ENCODE results near the gene ATP6V1B1.

ATP6V1B1 gene

DNA sequence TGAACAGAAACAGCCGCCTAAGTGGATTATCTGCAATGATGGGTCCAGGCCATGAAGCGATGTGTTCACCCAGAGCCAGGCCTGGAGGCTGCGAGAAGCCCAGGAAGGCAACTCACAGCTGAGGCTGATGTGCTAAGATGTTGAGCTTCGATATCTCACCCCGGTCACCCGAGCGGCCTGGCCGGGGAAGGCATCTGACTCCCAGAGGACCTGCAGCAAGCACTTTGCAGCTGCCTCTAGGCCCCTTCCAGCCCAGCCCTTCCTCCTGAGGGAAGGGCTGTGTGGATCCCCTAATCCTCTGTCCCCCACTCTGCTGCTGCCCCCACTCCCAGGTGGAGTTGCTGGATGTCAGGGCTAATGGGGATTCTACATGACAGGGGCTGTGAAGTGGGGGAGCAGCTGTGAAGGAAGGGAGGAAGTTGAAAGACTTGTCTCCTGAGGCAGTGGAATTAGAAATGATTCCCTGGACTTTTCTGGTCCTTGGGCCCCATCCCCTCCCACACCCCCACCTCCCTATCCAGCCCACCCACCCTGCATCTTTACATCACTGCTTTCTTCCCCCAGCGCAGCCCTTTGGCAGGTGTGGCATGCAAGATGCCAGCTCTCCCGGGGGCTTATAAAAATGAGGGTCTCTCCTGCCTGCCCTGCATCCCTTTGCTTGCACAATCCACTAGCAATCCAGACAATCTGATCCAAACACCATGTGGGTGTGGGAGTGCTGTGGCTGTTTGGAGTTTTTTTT is 4.3 kb downstream of the ATP6V1B1 start:
- H3K4me3 ChIP-seq (ENCODE audit: low read length) = no peak overlapping the region
- DNase-seq (ENCODE audit: low read depth, low spot score) = no peak

DNA sequence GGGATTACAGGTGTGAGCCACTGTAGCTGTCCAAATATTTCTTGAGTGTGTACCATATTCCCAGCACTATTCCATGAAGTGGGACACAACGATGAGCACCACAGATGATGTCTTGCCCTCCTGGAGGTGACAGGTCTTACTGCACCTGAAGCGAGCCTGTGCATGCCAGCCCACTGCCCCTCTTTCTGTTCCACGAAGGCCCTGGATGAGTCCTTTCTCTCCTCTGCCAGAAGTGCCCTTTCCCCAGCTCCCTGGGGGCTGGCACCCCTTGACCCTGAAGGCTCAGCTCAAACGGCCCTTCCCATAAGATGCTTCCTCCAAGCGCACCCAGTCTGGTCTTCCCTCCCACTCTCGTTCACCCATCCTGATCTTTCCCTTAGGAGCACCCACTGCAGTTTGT is 5.5 kb downstream of the ATP6V1B1 start:
- DNase-seq (ENCODE audit: low read depth, low spot score) = no peak
- H3K4me3 ChIP-seq (ENCODE audit: low read length) = no peak overlapping the region

- no peak for DNase-seq (ENCODE audit: low read depth, low spot score)
- no peak overlapping the region for H3K4me3 ChIP-seq (ENCODE audit: low read length)
Measured at GRCh38 chr2:70941701-70942100, 6.0 kb downstream of the ATP6V1B1 start.

- H3K4me3 ChIP-seq (ENCODE audit: low read length) = no peak overlapping the region
- DNase-seq (ENCODE audit: low read depth, low spot score) = no peak
Measured at GRCh38 chr2:70942396-70943204, 6.9 kb downstream of the ATP6V1B1 start.

DNA sequence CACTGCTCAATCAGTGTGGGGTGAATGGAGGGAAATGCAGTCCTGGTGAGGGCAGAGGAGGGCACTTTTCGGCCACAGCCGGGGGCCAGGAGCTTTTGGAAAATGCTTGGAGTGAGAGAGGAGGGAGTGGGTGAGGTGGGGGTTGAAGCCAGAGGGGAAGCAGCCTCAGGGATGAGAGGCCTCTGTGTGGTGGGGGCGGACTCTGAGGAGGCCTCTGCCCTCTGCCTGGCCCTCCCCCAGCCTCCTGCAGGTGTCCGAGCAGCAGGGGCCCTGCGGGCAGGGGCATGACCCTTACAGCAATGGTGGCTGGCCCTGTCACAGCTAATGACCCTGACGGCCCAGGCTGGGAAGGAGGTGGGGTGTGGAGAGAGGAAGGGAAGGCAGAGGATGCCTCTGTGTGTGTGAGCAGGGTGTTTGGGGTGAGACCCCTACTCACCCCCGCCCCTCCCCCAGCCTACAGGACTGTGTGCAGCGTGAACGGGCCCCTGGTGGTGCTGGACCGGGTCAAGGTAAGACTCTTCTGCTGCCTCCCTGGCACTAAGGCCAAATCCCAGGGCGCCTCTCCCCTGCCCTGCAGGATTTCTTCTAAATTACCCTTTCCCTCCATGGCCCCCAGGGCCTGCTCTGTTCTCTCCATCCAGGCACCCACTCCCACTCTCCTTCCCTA is 7.6 kb downstream of the ATP6V1B1 start:
- H3K4me3 ChIP-seq (ENCODE audit: low read length) = no peak overlapping the region
- no peak for DNase-seq (ENCODE audit: low read depth, low spot score)

- no peak overlapping the region for H3K4me3 ChIP-seq (ENCODE audit: low read length)
- DNase-seq (ENCODE audit: low read depth, low spot score) = no peak
Measured at GRCh38 chr2:70944111-70944690, 8.5 kb downstream of the ATP6V1B1 start.

DNA sequence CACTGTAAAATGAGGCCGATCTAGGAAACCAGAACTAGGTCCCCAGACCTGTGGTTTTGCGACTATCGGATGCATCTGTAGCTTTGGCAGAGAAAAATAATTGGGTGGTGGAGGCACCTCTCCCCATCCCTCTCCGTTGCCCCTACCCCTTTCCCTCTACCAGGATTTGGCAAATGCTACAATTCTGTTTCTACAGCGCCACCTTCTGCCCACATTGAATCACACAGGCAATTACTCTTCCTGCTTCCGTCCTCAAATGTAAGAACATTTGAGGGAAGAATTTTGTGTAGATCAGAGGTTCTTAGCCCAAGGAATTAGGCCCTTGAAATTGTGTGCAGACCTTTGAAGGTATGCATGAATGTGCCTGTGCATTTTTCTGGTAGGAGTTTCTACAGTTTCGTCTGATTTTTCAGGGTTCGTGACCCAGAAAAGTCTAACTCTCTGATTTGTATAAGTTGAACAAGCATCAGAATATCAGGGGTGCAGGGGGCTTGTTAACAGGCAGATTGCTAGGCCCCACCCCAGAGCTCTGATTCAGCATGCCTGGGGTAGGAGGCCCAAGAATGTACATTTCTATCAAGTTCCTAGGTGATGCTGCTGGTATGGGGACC is 11.2 kb downstream of the ATP6V1B1 start:
- H3K4me3 ChIP-seq (ENCODE audit: low read length) = peak overlapping the region; percentile 72
- DNase-seq (ENCODE audit: low read depth, low spot score) = peak; percentile 70

- DNase-seq (ENCODE audit: low read depth, low spot score) = peak; percentile 37
- peak overlapping the region; percentile 72 for H3K4me3 ChIP-seq (ENCODE audit: low read length)
Measured at GRCh38 chr2:70947556-70948184, 12.0 kb downstream of the ATP6V1B1 start.

- H3K4me3 ChIP-seq (ENCODE audit: low read length) = peak overlapping the region; percentile 72
- DNase-seq (ENCODE audit: low read depth, low spot score) = peak; percentile 72
Measured at GRCh38 chr2:70948337-70949003, 12.8 kb downstream of the ATP6V1B1 start.

- no peak overlapping the region for H3K4me3 ChIP-seq (ENCODE audit: low read length)
- no peak for DNase-seq (ENCODE audit: low read depth, low spot score)
Measured at GRCh38 chr2:70949086-70949485, 13.4 kb downstream of the ATP6V1B1 start.

- no peak for DNase-seq (ENCODE audit: low read depth, low spot score)
- no peak overlapping the region for H3K4me3 ChIP-seq (ENCODE audit: low read length)
Measured at GRCh38 chr2:70954886-70955285, 19.2 kb downstream of the ATP6V1B1 start.

- no peak for DNase-seq (ENCODE audit: low read depth, low spot score)
- no peak overlapping the region for H3K4me3 ChIP-seq (ENCODE audit: low read length)
Measured at GRCh38 chr2:70956141-70956540, 20.4 kb downstream of the ATP6V1B1 start.

DNA sequence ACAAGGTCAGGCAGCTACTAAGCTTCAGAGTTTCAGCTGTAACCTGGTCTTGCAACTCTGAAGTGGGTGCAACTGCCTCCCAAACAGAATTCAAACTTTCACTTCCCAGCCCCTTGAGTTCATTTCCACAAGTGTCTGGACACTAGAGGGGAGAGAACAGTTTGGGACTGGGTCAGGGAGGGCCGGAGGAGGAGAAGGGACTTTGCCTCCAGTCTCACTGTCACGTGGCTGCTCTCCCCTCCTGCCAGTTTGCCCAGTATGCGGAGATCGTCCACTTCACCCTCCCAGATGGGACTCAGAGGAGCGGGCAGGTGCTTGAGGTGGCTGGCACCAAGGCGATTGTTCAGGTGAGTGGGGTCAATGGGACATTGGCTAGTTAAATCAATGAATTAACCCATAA is 22.1 kb downstream of the ATP6V1B1 start:
- H3K4me3 ChIP-seq (ENCODE audit: low read length) = no peak overlapping the region
- no peak for DNase-seq (ENCODE audit: low read depth, low spot score)

DNA sequence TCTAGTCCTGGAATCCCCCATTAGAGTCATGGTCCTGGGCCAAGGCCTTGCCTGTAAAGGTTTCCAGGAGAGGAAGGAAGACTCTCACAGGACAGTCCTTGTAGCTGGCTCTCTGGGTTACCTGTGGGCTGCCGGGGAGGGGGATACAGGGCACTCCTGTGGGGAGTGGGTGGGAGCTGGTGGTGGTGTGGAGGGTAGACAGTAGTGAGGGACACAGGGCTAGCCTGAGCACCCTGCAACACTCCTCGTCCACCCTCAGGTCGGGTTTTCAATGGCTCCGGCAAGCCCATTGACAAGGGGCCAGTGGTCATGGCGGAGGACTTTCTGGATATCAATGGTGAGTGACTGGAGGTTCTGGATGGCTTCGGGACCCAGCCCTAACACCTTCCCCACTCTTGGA is 23.1 kb downstream of the ATP6V1B1 start:
- no peak for DNase-seq (ENCODE audit: low read depth, low spot score)
- H3K4me3 ChIP-seq (ENCODE audit: low read length) = no peak overlapping the region

DNA sequence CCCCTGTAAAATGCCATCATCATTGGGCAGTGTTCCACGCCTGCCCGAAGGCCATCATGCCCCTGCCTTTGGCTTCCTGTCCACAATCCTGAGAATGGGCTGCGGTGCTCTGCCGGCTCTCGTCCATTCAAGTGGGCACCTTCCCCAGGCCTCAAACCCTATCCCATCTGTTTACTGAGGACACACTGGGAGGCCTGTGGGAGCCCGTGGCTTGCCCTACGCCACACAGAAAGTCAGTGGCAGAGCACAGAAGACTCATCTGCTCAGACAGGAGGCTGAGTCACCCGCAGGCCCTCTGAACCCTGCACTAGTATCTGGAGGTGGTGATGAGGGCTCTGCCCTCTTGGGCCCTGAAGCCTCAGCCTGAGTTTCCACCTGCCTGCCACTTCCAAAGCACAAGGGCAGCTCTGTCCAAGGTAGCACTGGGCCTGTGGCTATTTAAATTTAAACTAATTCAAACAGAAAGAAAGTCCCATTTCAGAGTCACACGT is 23.6 kb downstream of the ATP6V1B1 start:
- H3K4me3 ChIP-seq (ENCODE audit: low read length) = no peak overlapping the region
- DNase-seq (ENCODE audit: low read depth, low spot score) = no peak

DNA sequence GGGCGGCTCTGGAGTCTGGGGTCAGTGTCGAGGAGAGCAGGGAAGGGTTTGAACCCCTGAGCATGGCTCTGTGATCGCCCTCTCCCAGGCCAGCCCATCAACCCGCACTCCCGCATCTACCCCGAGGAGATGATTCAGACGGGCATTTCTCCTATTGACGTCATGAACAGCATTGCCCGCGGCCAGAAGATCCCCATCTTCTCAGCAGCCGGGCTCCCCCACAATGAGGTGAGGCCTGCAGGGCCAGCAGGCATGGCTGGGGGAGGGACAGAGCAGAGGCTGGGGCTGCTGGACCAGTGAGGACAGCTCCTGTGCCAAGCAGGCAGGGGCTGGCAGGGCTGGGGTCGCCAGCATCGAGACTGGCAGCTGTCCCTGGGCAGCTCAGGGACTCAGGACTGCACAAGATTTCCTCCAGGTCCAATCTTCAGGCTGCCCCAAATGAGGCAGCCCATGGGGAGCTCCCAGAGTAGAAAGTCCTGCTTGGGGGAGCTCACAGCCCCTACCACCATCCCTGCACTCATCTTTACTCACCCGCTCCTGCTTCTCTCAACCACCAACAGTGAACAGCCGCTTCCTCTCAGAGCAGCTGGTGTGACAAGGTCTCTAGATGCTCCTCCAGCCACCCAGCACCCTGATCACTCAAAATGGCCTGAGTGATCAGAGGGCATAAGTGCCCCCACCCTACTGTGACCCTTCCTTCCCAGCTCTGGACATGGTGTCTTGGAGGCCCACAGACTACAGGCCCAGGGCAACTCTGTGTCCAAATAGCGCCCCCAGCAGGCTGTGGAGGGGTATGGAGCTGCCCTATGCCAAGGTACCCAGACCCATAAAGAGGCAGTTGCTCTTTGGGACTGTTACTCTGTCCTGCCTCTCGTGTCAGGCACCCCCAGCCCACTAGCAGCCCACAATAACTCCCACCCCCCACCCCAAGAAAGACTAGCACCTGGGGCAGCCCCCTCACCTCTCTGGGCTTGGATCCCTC is 24.4 kb downstream of the ATP6V1B1 start:
- H3K4me3 ChIP-seq (ENCODE audit: low read length) = no peak overlapping the region
- no peak for DNase-seq (ENCODE audit: low read depth, low spot score)
